ENCODE data around the gene WFIKKN2.

DNA sequence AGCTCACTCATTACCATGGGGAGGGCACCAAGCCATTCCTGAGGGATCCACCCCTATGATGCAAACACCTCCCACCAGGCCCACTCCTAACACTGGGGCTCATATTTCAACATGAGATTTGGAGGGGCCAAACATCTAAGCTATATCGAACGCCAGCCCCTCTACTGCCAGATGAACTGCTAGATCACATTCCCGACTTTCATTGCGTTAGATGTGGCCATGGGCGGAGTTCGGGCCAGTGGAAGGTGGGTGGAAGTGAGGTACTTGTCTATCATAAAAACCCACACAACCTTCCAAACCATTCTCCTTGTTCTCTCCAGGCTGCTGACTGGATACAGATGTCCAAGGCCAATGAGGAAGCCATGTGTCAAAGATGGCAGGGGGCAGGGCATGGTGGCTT, 41.0 kb upstream of the WFIKKN2 start:
- TF ChIP-seq CTCF (IDR thresholded peaks at IDR 0.05) (no peak), POLR2A (IDR thresholded peaks at IDR 0.05) (no peak)
